CD4-positive, alpha-beta T cell treated with Interleukin-4 for 4 hours (primary cell): Measurements from ENCODE around the gene DUSP16.
"Not testable (repeated sequence)": the region's sequence is repeated elsewhere in the genome, so short reads cannot be mapped to it uniquely, and the experiment has no call there.

Experiments
- DNase-seq: peaks from one replicate; pipeline ENCODE4 v3.0.0-alpha.2; 2020

DUSP16 gene

DNA sequence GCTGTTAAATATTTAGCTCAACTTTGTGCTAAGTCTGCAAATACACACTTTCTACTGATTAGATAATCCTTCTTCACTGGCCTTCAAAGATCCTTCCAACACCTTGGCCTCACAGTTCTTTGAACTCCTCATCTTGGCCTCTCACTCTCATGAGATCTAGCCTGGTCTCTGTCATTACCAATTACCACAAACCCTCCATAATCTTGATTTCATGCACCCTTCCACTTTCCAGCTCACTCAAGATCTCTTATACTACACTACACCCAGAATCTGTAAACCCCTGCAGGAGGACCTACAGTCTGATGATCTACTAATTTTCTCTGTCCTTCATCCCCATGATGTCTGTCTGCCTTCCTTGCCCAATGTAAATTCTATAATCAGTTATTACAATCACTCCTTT is 71.1 kb downstream of the DUSP16 start:
- DNase-seq = no peak

DNA sequence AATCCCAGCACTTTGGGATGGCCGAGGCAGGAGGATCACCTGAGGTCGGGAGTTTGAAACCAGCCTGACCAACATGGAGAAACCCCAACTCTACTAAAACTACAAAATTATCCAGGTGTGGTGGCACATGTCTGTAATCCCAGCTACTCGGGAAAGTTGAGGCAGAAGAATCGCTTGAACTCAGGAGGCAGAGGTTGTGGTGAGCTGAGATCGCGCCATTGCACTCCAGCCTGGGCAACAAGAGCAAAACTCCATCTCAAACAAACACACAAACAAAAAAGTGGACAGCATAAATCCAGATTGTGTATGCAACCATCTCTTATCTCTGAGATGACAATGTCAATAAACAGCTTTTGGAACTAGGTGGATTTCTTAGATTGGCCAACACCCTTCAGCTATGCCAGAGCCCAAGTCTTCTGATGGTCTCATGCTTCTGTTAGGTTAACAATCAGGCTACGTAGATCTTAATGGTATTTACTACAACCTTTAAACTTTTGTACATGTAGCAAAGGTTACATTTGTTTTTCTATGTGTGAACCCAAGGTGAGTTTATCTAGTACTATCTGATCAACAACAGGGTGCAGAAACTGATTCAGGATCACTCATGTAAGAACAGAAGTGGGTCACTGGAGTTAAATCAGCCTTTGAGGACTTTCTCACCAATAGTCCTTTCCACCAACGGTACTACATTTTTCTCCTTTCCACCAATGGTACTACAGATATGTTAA is 73.7 kb downstream of the DUSP16 start:
- no peak for DNase-seq

DNA sequence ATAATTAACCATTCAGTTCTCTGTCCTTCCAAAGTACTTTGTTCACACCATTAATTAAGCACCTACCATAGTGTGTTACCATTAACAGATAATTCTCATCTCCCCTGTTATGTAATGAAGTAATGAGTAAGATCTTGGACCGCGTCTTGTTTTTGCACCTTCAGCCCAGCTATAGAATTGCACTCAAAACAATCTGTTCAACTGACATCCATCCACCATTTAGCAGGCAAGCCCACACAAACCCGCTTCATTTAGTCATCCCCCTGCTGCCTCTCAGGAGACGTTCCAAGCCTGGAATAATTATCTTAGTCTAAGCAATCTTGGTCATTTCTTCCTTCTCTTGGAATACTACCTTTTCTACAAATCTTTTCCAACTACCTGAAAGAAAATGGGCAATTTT is 74.4 kb downstream of the DUSP16 start:
- no peak for DNase-seq

DNA sequence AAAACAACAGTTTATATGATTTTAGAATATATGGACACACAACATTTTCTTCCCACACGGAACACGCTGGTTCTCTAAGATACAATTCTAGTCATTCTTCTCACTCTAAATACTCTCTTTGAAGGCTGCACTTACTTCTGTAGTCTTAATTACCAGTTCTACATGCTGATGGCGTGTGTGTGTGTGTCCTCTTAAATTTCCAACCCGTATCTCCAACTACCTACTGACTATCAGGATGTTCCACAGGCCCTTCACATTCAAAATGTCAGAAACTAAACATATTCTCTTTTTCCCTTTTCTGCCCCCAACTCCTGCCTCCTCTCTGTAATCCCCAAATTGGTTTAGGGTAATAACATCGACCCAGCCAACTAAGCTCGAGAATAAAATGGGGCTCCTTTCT is 75.2 kb downstream of the DUSP16 start:
- DNase-seq = no peak

DNA sequence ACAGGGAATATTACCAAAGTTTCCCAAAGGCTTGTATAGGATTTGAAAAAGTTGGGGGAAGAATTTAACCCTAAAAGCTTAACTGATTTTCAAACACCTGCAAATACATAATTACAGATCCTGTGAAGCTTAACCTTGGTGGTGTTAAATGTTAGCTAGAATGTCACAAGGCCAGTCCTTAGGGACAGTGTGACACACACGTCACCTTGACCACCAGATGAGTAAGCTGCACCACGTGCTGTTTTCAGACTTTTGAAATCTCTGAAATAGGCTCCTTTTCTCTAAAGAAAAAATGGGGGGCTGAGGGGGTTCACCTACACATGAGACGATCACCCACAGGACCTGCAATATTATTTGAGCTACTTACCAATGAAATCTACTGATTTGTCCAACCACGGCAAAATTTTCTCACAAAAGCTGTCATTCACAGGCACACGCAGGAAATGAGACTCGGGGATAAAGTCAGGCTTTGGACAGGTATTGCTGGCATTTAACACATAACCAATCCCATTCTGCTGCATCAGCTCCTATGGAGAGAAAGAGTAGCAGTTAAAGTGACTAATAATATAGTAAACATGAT is 75.9 kb downstream of the DUSP16 start:
- no peak for DNase-seq

DNA sequence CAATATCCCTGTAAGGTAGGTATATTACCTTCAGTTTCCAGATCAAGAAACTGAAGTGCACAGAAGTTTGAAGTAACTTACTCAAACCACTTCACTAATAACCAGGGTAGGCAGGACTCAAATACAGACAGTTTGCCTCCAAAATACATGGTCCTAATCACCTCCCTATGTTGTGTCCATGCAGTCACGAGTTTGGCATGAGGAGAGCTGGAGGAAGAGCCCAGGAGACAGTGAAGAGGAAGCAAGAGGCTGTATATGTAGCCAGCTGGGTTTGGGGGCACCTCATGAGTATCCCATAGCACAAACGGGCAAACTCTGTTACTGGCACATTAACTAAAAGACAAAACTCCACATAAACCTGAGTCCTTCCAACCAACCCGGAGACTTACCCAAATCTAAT is 79.2 kb downstream of the DUSP16 start:
- DNase-seq = no peak

DNA sequence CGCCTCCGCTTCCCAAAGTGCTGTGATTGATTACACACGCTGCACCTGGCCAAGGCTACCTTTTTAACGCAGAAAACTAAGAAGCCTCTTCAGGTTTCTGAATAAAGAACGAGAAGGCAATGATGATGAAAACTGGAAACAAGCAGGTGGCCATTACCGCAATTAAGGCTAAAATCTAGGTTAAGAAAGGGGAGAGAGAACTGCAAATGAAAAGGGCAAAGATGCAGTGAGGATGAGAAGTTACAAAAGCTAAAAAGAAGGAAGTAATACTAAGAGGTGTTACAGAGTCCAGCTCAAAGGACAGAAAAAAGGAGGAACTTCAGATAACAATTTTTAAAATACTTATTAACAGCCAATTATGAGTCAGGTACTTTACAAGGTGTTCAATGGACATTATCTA is 79.7 kb downstream of the DUSP16 start:
- no peak for DNase-seq

DNA sequence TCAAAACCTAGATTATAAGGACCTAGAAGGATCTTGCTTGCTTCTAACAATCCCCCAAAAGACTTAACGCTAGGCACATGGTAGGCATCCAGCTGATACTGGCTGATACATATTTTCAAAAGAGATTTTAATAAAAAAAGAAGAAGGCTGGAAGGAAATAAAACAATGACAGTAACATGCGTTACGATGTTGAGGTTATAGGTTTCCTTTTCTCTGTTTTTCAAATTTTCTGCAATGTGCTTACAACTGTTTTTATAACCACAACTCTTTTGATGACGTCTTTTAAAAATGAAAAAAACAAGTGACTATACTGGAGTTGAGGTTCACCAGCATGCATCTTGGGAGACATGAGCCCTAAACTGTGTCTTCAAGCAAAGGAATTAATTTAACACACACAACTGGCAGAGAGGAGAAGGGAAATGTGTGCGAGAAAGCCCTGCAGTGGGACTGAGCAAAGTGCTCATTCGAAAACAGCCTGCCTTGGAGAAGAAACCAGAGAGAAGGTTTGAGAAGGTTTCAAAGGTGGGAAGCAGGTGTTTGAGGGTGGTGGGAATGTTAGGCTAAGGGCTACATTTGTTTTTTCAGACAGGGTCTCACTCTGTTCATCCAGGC is 80.4 kb downstream of the DUSP16 start:
- DNase-seq = peak; percentile 87

DNA sequence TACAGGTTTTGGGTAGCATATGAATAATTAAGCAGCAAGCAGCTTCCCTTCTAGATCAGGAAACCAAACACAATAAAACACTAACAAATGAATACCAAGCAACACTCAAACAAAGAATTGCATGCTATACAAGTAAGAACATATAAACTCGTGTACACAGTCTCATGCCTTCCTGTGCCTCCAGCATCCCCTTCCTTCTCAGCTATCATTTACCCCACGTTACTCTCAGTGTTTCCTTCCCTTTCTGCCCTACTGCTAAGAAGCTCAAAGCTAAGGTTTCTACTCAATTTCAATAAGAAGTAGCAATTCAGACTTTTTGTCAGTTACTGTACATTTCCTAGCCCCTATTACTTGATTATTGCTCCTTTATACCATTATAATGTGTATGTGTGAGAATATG is 81.0 kb downstream of the DUSP16 start:
- no peak for DNase-seq

DNA sequence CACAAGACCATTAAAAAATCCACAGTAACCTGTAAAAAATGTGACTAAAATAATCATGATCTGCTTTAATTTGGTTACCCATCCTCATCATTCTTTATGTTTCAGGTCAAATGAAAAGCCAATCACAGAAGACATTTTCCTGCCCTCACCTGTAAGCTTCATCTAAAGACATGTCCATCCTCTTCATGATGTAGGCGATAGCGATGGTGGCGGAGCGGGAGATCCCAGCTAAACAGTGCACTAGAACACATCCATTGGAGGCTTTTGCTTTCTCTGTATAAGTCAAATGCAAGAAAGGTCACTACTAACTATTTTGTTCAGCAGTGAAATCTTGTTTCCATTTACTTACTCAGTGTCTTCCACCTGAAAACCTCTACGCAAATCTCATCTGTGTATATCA is 82.6 kb downstream of the DUSP16 start:
- no peak for DNase-seq

DNA sequence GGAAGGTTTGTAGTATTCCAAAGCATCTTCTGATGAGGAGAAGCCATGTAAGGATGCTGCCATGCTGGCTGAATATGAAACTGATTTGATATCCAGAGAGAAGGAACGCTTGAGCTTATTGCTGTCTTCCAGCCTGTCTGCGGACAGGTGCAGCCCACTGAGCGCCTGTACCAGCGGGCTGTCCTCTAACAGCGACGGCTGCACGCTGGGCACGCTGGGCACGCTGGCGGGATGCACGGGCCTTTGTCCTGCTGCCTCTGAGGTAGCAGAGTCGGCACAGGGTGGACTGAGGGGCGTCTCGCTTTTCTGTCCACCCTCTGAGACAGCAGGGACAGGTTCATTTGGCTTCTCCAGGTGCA is 85.2 kb downstream of the DUSP16 start:
- DNase-seq = no peak

DNA sequence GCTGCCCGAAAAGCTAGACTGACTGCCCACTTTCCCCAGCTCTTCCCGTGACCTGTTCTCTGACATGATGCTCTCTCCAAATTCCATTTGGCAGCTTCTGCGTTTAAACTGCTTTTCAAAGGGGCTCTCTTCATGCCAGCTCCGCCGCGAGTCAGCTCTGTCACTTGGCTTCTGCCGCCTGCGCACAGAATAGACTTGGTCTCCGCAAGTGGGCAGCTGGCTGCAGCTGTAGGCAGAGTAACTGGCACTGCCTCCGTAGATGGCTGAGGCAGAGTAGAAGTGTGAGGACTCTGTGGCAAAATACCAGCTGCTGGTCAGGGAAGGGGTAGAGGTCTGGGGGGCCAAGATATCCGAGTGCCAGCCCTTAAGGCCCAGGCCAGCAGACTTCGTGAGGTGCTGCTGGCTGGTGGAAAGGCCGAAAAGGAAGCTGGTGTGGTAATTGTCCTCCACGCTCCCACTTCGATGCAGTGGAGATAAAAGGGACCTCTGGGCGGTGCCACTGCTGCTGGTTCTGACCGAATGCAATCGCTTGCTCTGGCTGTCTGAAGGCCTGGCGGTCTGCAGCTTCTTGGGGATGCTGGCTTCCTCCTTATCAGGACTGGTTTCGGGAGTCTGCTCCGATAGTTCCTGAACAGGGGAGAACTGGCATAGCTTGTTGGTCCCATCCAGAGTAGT is 85.7 kb downstream of the DUSP16 start:
- no peak for DNase-seq

DNA sequence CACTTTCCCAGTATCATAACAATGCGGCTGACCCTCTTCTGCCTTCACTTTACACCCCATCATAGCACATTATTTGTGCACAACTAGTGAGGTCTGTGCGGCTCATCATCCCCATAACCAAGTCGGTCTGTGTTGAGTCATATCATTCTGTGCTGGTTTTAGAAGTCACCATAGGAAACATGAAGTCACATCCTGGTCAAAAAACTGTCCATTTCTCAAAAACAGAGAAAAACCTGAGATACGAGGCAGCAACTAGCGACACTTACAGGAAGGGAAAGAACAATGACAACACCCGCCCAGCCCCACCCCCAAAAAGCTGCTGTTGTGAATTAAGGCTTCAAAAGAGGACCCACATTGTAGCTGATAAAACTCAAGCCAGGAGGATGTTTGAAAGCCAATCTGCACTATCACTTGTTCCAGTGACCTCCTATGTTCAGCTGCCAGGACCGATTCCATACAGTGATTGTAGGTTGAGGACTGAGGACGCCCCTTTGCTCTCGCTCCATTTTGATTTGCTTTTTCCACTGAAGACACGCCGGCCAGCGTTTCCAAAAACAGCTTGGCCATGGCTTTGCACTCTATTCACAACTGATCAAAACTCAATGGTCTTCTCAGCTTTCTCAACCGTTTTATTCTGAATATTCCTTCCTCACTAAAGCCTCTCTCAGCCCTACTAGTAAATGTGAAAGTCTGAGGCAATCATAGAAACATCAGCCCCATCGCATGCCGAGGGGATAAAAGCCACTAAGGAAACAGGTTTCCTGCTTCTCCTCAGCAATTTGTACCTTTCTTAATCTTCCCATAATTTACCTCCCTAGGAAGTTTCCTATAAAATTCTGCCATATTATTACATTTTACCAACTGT is 87.5 kb downstream of the DUSP16 start:
- peak; percentile 90 for DNase-seq

DNA sequence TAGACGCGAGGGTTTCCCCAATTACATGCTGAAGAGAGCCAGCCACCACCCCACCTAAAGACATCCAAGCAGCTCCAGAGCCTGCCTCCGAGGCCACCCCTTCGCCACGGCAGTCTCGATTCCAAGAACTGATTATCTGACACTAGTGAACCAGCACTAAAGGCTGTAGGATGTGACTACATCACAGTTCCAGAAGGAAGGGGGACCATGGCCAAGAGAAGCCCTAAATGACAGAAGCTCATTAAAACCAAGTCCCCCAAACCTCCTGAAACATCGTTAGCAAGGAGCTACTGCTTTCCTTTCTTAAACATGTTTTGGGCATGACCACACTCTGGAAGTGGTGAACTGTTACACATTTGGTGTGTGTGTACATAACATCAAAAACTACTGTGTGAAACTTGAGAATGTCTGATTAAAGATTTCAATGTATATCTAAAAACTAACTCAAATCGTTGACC is 88.2 kb downstream of the DUSP16 start:
- DNase-seq = no peak

DNA sequence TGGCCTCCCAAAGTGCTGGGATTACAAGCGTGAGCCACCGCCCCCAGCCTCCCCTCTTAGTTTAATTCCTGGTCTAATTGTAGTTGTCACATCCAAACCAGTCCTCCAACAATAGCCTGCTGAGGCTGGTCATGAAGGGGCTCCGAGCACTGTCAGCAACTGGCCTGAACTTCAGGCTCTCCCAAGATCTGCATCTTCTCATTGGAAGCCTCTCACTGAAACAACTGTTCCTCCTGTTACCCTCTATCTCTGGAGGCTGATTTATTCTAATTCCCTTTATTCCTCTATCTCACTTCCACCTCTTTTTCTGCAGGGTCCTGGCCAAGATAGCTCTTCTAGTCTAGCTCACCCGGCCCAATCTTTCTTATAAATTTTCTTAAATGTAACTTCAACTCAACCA is 89.4 kb downstream of the DUSP16 start:
- no peak for DNase-seq

DNA sequence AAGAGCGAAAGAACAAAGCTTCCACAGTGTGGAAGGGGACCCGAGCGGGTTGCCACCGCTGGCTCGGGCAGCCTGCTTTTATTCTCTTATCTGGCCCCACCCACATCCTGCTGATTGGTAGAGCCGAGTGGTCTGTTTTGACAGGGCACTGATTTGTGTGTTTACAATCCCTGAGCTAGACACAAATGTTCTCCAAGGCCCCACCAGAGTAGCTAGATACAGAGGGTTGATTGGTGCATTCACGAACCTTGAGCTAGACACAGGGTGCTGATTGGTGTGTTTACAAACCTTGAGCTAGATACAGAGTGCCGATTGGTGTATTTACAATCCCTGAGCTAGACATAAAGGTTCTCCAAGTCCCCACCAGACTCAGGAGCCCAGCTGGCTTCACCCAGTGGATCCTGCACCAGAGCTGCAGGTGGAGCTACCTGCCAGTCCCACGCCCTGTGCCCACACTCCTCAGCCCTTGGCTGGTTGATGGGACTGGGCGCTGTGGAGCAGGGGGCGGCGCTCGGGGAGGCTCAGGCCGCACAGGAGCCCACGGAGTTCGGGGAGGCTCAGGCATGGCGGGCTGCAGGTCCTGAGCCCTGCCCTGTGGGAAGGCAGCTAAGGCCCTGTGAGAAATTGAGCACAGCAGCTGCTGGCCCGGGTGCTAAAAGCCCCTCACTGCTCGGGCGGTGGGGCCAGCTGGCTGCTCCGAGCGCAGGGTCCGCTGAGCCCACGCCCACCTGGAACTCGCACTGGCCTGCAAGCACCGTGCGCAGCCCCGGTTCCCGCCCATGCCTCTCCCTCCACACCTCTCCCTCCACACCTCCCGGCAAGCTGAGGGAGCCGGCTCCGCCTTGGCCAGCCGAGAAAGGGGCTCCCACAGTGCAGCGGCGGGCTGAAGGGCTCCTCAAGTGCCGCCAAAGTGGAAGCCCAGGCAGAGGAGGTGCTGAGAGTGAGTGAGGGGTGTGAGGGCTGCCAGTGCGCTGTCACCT is 90.4 kb downstream of the DUSP16 start:
- DNase-seq = not testable (repeated sequence)

DNA sequence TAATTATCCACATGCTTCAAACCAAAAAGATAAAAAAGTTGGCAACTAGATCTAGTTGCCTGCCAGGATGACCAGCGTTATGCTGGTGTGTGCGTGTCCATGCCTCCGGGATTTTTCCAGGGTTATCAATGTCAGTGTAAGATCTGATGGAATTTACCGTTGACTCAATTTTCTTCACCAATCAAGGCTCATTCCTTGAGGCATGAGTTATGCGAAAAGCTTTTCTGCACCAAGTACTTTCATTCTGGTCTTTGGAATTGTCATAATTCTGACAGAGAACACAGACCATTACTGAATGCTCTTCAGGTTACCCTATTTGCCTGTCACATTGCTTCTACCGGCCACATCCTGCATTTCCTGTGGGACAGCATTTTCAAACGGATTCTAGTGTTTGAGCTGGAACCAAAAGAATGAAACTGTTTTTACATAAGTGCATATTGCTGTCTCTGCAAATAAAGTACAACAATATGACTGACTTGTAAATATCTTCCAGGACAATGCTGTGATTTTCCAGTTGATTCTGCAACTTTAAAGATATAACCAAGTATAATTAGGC is 91.8 kb downstream of the DUSP16 start:
- no peak for DNase-seq

DNA sequence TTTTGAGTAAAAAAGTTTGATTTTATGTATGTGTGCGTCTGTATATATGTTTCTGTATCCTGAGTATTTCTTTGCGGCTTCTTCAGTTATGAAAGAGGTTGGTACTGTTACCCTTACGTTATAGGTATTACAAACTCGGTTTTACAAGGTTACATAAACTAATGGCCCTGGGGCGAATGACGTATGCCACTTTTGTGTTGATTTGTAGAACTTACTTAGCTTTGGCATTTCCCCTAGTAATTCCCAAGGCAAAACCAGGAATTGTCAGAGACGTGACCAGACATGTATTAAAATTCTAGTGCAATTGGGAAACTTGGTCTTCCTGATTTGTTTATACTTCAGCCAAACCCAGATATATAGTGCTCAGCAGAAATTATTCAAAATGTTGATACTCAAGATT is 93.3 kb downstream of the DUSP16 start:
- no peak for DNase-seq

DNA sequence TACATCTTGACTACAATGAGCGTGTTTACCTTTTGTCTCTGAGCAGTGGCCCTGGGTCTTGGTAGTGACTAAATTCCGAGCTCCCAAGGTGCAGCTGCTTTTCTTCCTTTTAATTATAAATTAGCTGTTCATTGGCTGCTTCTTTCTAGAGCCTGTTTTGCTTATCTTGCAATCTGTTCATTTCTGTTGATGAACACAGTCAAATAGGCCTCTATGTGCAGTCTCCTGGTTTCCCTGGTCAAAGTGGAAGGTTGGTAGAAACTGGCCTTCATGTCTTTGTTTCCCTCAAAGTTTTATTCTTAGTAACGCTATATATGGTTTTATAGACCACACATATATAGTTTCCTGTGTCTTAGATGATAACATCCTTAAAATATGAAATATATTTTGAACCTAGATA is 94.1 kb downstream of the DUSP16 start:
- DNase-seq = no peak

DNA sequence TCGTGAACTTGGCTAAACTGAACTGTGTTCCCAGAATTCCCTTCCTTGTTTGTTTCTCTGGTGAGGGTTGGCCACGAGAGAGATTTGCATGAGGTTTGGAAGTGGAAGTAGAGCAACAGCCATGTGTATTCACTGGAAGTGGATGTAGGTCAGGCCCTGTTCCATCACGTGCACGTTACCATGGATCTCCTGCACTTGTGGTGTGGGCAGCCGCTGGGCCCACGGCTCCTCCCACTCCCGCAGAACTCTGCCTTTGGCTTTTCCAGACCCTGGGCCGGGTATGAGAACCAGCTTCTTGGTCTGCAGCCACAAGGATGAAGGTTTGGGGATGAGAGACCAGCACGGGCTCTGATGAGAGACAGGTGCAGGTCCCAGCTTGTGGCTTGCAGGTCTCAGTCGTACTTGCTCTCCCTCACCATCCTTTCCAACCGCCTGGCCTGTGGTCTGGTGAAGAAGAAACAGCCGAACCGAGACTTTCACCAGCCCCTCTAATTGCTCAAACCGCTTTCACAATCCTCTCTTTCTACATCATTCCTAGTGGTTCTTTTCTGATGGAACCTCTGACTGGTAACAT is 94.9 kb downstream of the DUSP16 start:
- peak; percentile 83 for DNase-seq

DNA sequence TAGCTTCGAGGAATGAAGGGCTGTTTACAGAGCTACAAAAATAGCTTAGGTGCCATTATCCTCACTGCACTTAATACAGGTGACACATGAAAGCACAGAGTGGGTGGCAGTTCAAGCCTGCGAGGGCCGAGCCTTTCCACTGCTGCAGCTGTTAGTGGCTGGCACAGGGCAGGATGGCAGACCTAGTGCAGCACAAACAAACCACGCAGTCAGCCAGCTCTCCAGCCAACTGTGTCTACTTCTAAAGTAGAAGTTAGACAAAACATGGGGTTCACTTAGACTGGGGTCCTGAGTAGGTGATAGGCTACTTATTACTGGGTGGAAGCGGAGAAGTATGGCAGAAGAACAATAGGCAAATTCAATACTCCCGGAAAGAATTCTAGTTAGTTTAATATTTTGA is 95.4 kb downstream of the DUSP16 start:
- peak; percentile 52 for DNase-seq
